GM23338 (cell line): ENCODE data around the gene MYBPC2. TPM values are rescaled to one million over a fixed set of nuclear protein-coding genes. Genes with fewer than 3 reads are reported as not detected.

Source experiments
- ATAC-seq: fragments of 200-7000 bp; cut with Tn5 transposase; 3 replicates; pipeline ENCODE4 v1.9.1; 2020
- DNase-seq: peaks from one replicate; pipeline ENCODE4 v3.0.0-alpha.2; 2015; ENCODE audit warnings: low spot score
- H2AFZ ChIP-seq: fragments of 200-600 bp; sonication (generic); 2 replicates; pipeline ENCODE4 v1.8.0; 2016; ENCODE audit warnings: antibody characterized with exemption, mild to moderate bottlenecking, moderate library complexity
- H3F3A ChIP-seq: fragments of 200-600 bp; sonication (generic); replicated peaks from 2 replicates; pipeline ENCODE4 v1.8.0; 2017; ENCODE audit warnings: antibody characterized with exemption, mixed run types, low read depth
- H3K27ac ChIP-seq: fragments of 200-600 bp; sonication (generic); 2 replicates; pipeline ENCODE4 v1.6.1; 2016; ENCODE audit warnings: low read depth
- H3K27me3 ChIP-seq: fragments of 200-600 bp; sonication (generic); 2 replicates; pipeline ENCODE4 v1.8.0; 2016; ENCODE audit warnings: mild to moderate bottlenecking, mixed run types, moderate library complexity; ENCODE audit not compliant: insufficient read depth
- H3K36me3 ChIP-seq: fragments of 200-600 bp; sonication (generic); 2 replicates; pipeline ENCODE4 v1.8.0; 2016; ENCODE audit warnings: mild to moderate bottlenecking; ENCODE audit not compliant: insufficient read depth
- H3K4me1 ChIP-seq: fragments of 200-600 bp; sonication (generic); 2 replicates; pipeline ENCODE4 v1.8.0; 2016; ENCODE audit warnings: mild to moderate bottlenecking, moderate library complexity; ENCODE audit not compliant: insufficient read depth
- H3K4me2 ChIP-seq: fragments of 200-600 bp; sonication (generic); 2 replicates; pipeline ENCODE4 v1.7.1; 2017; ENCODE audit warnings: mixed run types
- H3K4me3 ChIP-seq: fragments of 200-600 bp; sonication (generic); 2 replicates; pipeline ENCODE4 v1.6.1; 2016; ENCODE audit warnings: mixed run types
- H3K79me2 ChIP-seq: fragments of 200-600 bp; sonication (generic); replicated peaks from 2 replicates; pipeline ENCODE4 v1.8.0; 2017; ENCODE audit warnings: mild to moderate bottlenecking; ENCODE audit not compliant: insufficient read depth
- H3K9me2 ChIP-seq: fragments of 200-600 bp; sonication (generic); 2 replicates; pipeline ENCODE4 v1.8.0; 2017; ENCODE audit not compliant: insufficient read depth
- H4K20me1 ChIP-seq: fragments of 200-600 bp; sonication (generic); replicated peaks from 2 replicates; pipeline ENCODE4 v1.8.0; 2017; ENCODE audit warnings: mild to moderate bottlenecking; ENCODE audit not compliant: insufficient read depth
- H3K27ac Mint-ChIP-seq: 2 replicates; pipeline ENCODE4 v1.8.0; 2020; ENCODE audit warnings: inconsistent platforms, mild to moderate bottlenecking, moderate library complexity, mixed read lengths
- H3K27me3 Mint-ChIP-seq: 3 replicates; pipeline ENCODE4 v1.8.0; 2022; ENCODE audit warnings: low read depth, mild to moderate bottlenecking, moderate library complexity, mixed read lengths, inconsistent platforms; ENCODE audit not compliant: insufficient read depth, poor library complexity
- H3K36me3 Mint-ChIP-seq: 3 replicates; pipeline ENCODE4 v1.8.0; 2021; ENCODE audit warnings: low read depth, mild to moderate bottlenecking, inconsistent platforms, moderate library complexity, mixed read lengths
- H3K4me1 Mint-ChIP-seq: 3 replicates; pipeline ENCODE4 v1.8.0; 2020; ENCODE audit warnings: mild to moderate bottlenecking, inconsistent platforms, mixed read lengths
- H3K4me3 Mint-ChIP-seq: 3 replicates; pipeline ENCODE4 v1.8.0; 2021; ENCODE audit warnings: moderate library complexity, mild to moderate bottlenecking, inconsistent platforms, mixed read lengths
- H3K9me3 Mint-ChIP-seq: 3 replicates; pipeline ENCODE4 v1.8.0; 2020; ENCODE audit warnings: moderate library complexity, mild to moderate bottlenecking, inconsistent platforms, mixed read lengths
- CREB1 ChIP-seq: fragments of 250-450 bp; sonication (Bioruptor Pico); IDR thresholded peaks from 2 replicates; pipeline ENCODE4 v1.5.0; 2020; ENCODE audit warnings: low read depth, mild to moderate bottlenecking, moderate library complexity
- CTCF ChIP-seq, 2 experiments: fragments of 200-600 bp in 1 of 2; sonication (generic) in 1 of 2; conservative IDR thresholded peaks; 2 replicates each; pipeline versions ENCODE4 v1.5.1 to v1.6.1; 2016 to 2017; ENCODE audit warnings: antibody characterized with exemption in 2 of 2, low read depth in 2 of 2, mild to moderate bottlenecking in 2 of 2, moderate library complexity in 1 of 2
- ETS1 ChIP-seq: IDR thresholded peaks from 2 replicates; pipeline ENCODE4 v1.6.1; 2016; ENCODE audit warnings: antibody characterized with exemption
- EZH2 ChIP-seq: fragments of 200-600 bp; sonication (generic); IDR thresholded peaks from one replicate; pipeline ENCODE4 v1.8.0; 2017; ENCODE audit warnings: antibody characterized with exemption, mild to moderate bottlenecking, low read depth; ENCODE audit not compliant: unreplicated experiment
- EZH2phosphoT487 ChIP-seq: fragments of 200-600 bp; sonication (generic); IDR thresholded peaks from one replicate; pipeline ENCODE4 v1.8.1; 2018; ENCODE audit warnings: antibody characterized with exemption; ENCODE audit not compliant: unreplicated experiment
- JUNB ChIP-seq: IDR thresholded peaks from one replicate; pipeline ENCODE4 v1.6.1; 2016; ENCODE audit warnings: antibody characterized with exemption; ENCODE audit not compliant: unreplicated experiment
- NANOG ChIP-seq: IDR thresholded peaks from 2 replicates; pipeline ENCODE4 v1.6.1; 2016; ENCODE audit warnings: antibody characterized with exemption, borderline replicate concordance
- POLR2AphosphoS5 ChIP-seq: IDR thresholded peaks from 2 replicates; pipeline ENCODE4 v1.6.1; 2016; ENCODE audit warnings: antibody characterized with exemption, low read depth
- REST ChIP-seq: IDR thresholded peaks from one replicate; pipeline ENCODE4 v1.6.1; 2018; ENCODE audit warnings: antibody characterized with exemption; ENCODE audit not compliant: unreplicated experiment
- STAT1 ChIP-seq: IDR thresholded peaks from one replicate; pipeline ENCODE4 v1.6.1; 2016; ENCODE audit warnings: antibody characterized with exemption; ENCODE audit not compliant: unreplicated experiment
- ZNF114 ChIP-seq: fragments of 250-450 bp; sonication (Bioruptor Pico); IDR thresholded peaks from 2 replicates; pipeline ENCODE4 v1.5.0; 2020; ENCODE audit warnings: mild to moderate bottlenecking, moderate library complexity
- ZNF331 ChIP-seq: fragments of 250-450 bp; sonication (Bioruptor Pico); IDR thresholded peaks from 2 replicates; pipeline ENCODE4 v1.5.0; 2020; ENCODE audit warnings: low read depth, mild to moderate bottlenecking, moderate library complexity
- ZNF462 ChIP-seq: fragments of 250-450 bp; sonication (Bioruptor Pico); IDR thresholded peaks from 2 replicates; pipeline ENCODE4 v1.5.0; 2020; ENCODE audit warnings: mild to moderate bottlenecking, moderate library complexity
- polyA plus RNA-seq: library from polyadenylated mRNA; unstranded; fragments of >200 nt; fragmentation: Nextera tagmentation; extraction: Ambion mirVana; gene quantifications from 2 replicates; pipeline ENCODE4 v1.2.1, GENCODE V29; 2016
- total RNA-seq: library from RNA; depleted of rRNA; stranded (reverse); fragments of >200 nt; shearing (Covaris generic); gene quantifications from 2 replicates; pipeline ENCODE4 v1.2.3, GENCODE V29; 2014

The MYBPC2 gene
- total and polyA plus RNA-seq, 2 experiments from 2014 or later: 4.2 to 5.9 TPM

GRCh38 chr19:50420127-50420526, 12.6 kb upstream of the MYBPC2 start (continued):
- TF ChIP-seq ZNF462 (no peak), ZNF331 (CRISPR knock-in tag) (no peak), EZH2phosphoT487 (no peak), POLR2AphosphoS5 (no peak), CREB1 (CRISPR knock-in tag) (no peak), NANOG (no peak)

DNA sequence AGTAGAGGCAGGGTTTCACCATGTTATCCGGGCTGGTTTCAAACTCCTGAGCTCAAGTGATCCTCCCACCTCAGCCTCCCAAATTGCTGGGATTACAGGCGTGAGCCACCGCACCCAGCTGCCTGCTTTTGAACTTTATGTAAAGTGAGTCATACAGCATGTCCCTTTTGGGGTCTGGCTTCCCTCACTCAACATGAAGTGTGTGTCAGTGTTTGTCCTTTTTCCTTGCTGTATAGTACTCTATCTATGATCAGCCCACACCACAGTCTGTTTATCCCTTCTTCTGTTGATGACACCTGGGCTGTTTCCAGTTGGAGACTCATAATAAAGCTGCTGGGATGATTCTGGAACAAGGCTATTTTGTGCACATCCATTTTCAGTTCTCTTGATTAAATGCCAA, 11.9 kb upstream of the MYBPC2 start:
- Mint-ChIP-seq H3K36me3 (peaks cover 24% of the 10 kb centered on the region), H3K27me3 (peaks cover 10% of the 10 kb centered on the region), H3K4me1 (peaks cover 20% of the 10 kb centered on the region), H3K27ac (no peak overlapping the region), H3K9me3 (peaks cover 3% of the 10 kb centered on the region; the same call in 2 of the 3 replicates), H3K4me3 (no peak overlapping the region)
- Histone ChIP-seq H3K79me2 (peaks cover 6% of the 10 kb centered on the region; the same call in 1 of the 2 replicates), H3K4me1 (peaks cover 9% of the 10 kb centered on the region; the same call in 1 of the 2 replicates), H3F3A (peaks cover 10% of the 10 kb centered on the region; the same call in 1 of the 2 replicates), H4K20me1 (no peaks in the 10 kb centered on the region), H3K4me3 (no peak overlapping the region), H3K27ac (no peak overlapping the region), H2AFZ (no peak overlapping the region), H3K27me3 (no peaks in the 10 kb centered on the region), H3K4me2 (no peak overlapping the region), H3K9me2 (no peaks in the 10 kb centered on the region), H3K36me3 (no peaks in the 10 kb centered on the region)
- no peak for ATAC-seq
- DNase-seq: no peak
- no peak for TF ChIP-seq CTCF (conservative IDR thresholded peaks at IDR 0.05; ENCODE audit: low read depth in 2 of 2)
- TF ChIP-seq CREB1 (CRISPR knock-in tag): no peak
- no peak for TF ChIP-seq POLR2AphosphoS5
- no peak for TF ChIP-seq NANOG
- no peak for TF ChIP-seq STAT1
- no peak for TF ChIP-seq EZH2phosphoT487
- no peak for TF ChIP-seq ETS1
- TF ChIP-seq ZNF114 (CRISPR knock-in tag): no peak
- TF ChIP-seq ZNF331 (CRISPR knock-in tag): no peak
- TF ChIP-seq JUNB: no peak
- TF ChIP-seq REST: no peak
- TF ChIP-seq EZH2: no peak
